HUES64 (cell line): ENCODE data around the gene JDP2.

Source experiments
- H3K27ac ChIP-seq: 2 replicates; pipeline ENCODE4 v1.7.0; 2013; ENCODE audit warnings: low read depth, low read length, inconsistent platforms
- H3K27me3 ChIP-seq: 2 replicates; pipeline ENCODE4 v1.6.1; 2013; ENCODE audit warnings: mild to moderate bottlenecking, low read length; ENCODE audit not compliant: insufficient read depth
- H3K36me3 ChIP-seq: 2 replicates; pipeline ENCODE4 v1.6.1; 2013; ENCODE audit warnings: mild to moderate bottlenecking, low read length; ENCODE audit not compliant: insufficient read depth
- H3K4me1 ChIP-seq: 2 replicates; pipeline ENCODE4 v1.6.1; 2013; ENCODE audit warnings: mild to moderate bottlenecking, low read length, moderate library complexity; ENCODE audit not compliant: insufficient read depth
- H3K4me3 ChIP-seq: 2 replicates; pipeline ENCODE4 v1.5.1; 2013; ENCODE audit warnings: mild to moderate bottlenecking, low read length, moderate library complexity
- H3K9ac ChIP-seq: 2 replicates; pipeline ENCODE4 v1.6.1; 2013; ENCODE audit warnings: mild to moderate bottlenecking, low read depth, low read length
- H3K9me3 ChIP-seq: 2 replicates; pipeline ENCODE4 v1.6.1; 2013; ENCODE audit warnings: low read depth, low read length; ENCODE audit not compliant: insufficient read depth
- WGBS: fragments of 150-250, 120-280 bp; methylation state at CpG from one replicate; pipeline ENCODE4 v1.1.7; 2013; ENCODE audit warnings: missing lambda C conversion rate; 5-methylcytosine and 5-hydroxymethylcytosine counted together

Gene JDP2

GRCh38 chr14:75499084-75499875 is 71.5 kb downstream of the JDP2 start:
- Histone ChIP-seq H3K4me1 (no peaks in the 10 kb centered on the region), H3K4me3 (no peak overlapping the region), H3K9ac (no peak overlapping the region), H3K27me3 (no peaks in the 10 kb centered on the region), H3K36me3 (no peaks in the 10 kb centered on the region), H3K9me3 (no peaks in the 10 kb centered on the region), H3K27ac (no peak overlapping the region)
- WGBS: 89% methylated on average over 16 of the region's 16 CpGs

- Histone ChIP-seq H3K9ac (no peak overlapping the region), H3K4me3 (no peak overlapping the region), H3K36me3 (no peaks in the 10 kb centered on the region), H3K27ac (no peak overlapping the region), H3K27me3 (no peaks in the 10 kb centered on the region), H3K4me1 (no peaks in the 10 kb centered on the region), H3K9me3 (no peaks in the 10 kb centered on the region)
- WGBS: 96% methylated on average over 2 of the region's 3 CpGs
Observed at GRCh38 chr14:75501080-75501479, 73.3 kb downstream of the JDP2 start.

- Histone ChIP-seq H3K9me3 (peaks cover 6% of the 10 kb centered on the region; the same call in 1 of the 2 replicates), H3K4me1 (no peaks in the 10 kb centered on the region), H3K4me3 (no peak overlapping the region), H3K9ac (no peak overlapping the region), H3K27me3 (no peaks in the 10 kb centered on the region), H3K27ac (no peak overlapping the region), H3K36me3 (no peaks in the 10 kb centered on the region)
- no CpG with 5 or more reads among the region's 1 CpG for WGBS
Observed at GRCh38 chr14:75504411-75504810, 76.6 kb downstream of the JDP2 start.

GRCh38 chr14:75506930-75507329 is 79.1 kb downstream of the JDP2 start:
- H3K4me1 ChIP-seq: no peaks in the 10 kb centered on the region
- WGBS: no CpG with 5 or more reads among the region's 1 CpG
- H3K9ac ChIP-seq: no peak overlapping the region
- H3K27me3 ChIP-seq: no peaks in the 10 kb centered on the region
- no peak overlapping the region for H3K4me3 ChIP-seq
- H3K36me3 ChIP-seq: no peaks in the 10 kb centered on the region
- H3K9me3 ChIP-seq: peaks cover 6% of the 10 kb centered on the region; the same call in 1 of the 2 replicates
- H3K27ac ChIP-seq: no peak overlapping the region

- H3K4me1 ChIP-seq: peaks cover 11% of the 10 kb centered on the region; the same call in 1 of the 2 replicates
- no peak overlapping the region for H3K4me3 ChIP-seq
- no CpG with 5 or more reads among the region's 1 CpG for WGBS
- H3K36me3 ChIP-seq: no peaks in the 10 kb centered on the region
- peaks cover 6% of the 10 kb centered on the region; the same call in 1 of the 2 replicates for H3K9me3 ChIP-seq
- no peak overlapping the region for H3K27ac ChIP-seq
- no peaks in the 10 kb centered on the region for H3K27me3 ChIP-seq
- H3K9ac ChIP-seq: no peak overlapping the region
Observed at GRCh38 chr14:75510547-75510946, 82.7 kb downstream of the JDP2 start.

GRCh38 chr14:75511201-75511600 is 83.4 kb downstream of the JDP2 start:
- Histone ChIP-seq H3K27ac (no peak overlapping the region), H3K4me3 (no peak overlapping the region), H3K27me3 (no peaks in the 10 kb centered on the region), H3K36me3 (no peaks in the 10 kb centered on the region), H3K9ac (no peak overlapping the region), H3K9me3 (peaks cover 6% of the 10 kb centered on the region; the same call in 1 of the 2 replicates), H3K4me1 (peaks cover 17% of the 10 kb centered on the region; the same call in 1 of the 2 replicates)

- Histone ChIP-seq H3K4me1 (peaks cover 17% of the 10 kb centered on the region; the same call in 1 of the 2 replicates), H3K9ac (no peak overlapping the region), H3K27ac (no peak overlapping the region), H3K4me3 (no peak overlapping the region), H3K27me3 (no peaks in the 10 kb centered on the region), H3K9me3 (no peaks in the 10 kb centered on the region; the same call in 1 of the 2 replicates), H3K36me3 (no peaks in the 10 kb centered on the region)
- 89% methylated on average over 12 of the region's 12 CpGs for WGBS
Observed at GRCh38 chr14:75513911-75514672, 86.3 kb downstream of the JDP2 start.

- 59% methylated on average over 29 of the region's 29 CpGs for WGBS
- Histone ChIP-seq H3K36me3 (no peaks in the 10 kb centered on the region), H3K27me3 (no peaks in the 10 kb centered on the region), H3K9me3 (no peaks in the 10 kb centered on the region; the same call in 1 of the 2 replicates), H3K27ac (no peak overlapping the region), H3K9ac (no peak overlapping the region), H3K4me1 (peaks cover 17% of the 10 kb centered on the region; the same call in 1 of the 2 replicates), H3K4me3 (no peak overlapping the region)
Observed at GRCh38 chr14:75514673-75515628, 87.1 kb downstream of the JDP2 start.

- Histone ChIP-seq H3K9ac (no peak overlapping the region), H3K4me1 (peaks cover 17% of the 10 kb centered on the region; the same call in 1 of the 2 replicates), H3K27ac (peak overlapping the region; percentile 20; the same call in 1 of the 2 replicates), H3K4me3 (no peak overlapping the region), H3K36me3 (no peaks in the 10 kb centered on the region), H3K27me3 (no peaks in the 10 kb centered on the region), H3K9me3 (no peaks in the 10 kb centered on the region; the same call in 1 of the 2 replicates)
- WGBS: 70% methylated on average over 7 of the region's 7 CpGs
Observed at GRCh38 chr14:75515629-75515996, 87.8 kb downstream of the JDP2 start.

- H3K27me3 ChIP-seq: no peaks in the 10 kb centered on the region; the same call in 1 of the 2 replicates
- no peaks in the 10 kb centered on the region for H3K36me3 ChIP-seq
- peaks cover 17% of the 10 kb centered on the region; the same call in 1 of the 2 replicates for H3K4me1 ChIP-seq
- no peak overlapping the region for H3K9ac ChIP-seq
- H3K27ac ChIP-seq: no peak overlapping the region
- no peaks in the 10 kb centered on the region for H3K9me3 ChIP-seq
- H3K4me3 ChIP-seq: no peak overlapping the region
- WGBS: 75% methylated on average over 4 of the region's 4 CpGs
Observed at GRCh38 chr14:75518625-75519024, 90.8 kb downstream of the JDP2 start.
